Measurements from ENCODE around the gene PPIE.

Gene PPIE

DNA sequence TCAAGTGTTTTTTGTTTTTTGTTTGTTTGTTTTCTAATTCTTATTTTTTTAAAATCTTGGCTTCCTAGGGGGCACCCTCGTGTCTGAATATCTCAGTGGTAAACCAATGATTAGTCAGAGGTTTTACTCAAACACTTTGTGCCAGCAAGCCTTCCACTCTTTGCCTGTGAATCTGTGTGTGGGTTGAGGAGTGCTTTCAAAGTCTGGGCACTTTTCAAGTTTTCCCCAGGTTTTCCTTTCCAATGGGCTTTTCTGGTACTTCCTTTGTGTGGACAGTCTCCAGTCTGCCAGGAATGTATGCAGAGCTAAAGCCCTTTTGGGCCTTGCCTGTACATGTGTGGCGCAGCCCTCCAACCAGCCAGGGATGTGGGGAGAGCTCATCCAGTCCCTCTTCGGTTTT, 9.7 kb upstream of the PPIE start:
- DNase-seq (ENCODE audit: low read depth) = no peak
- H3K4me3 ChIP-seq (ENCODE audit: low read depth, low read length) = no peak overlapping the region
- TF ChIP-seq, protein P1, sequence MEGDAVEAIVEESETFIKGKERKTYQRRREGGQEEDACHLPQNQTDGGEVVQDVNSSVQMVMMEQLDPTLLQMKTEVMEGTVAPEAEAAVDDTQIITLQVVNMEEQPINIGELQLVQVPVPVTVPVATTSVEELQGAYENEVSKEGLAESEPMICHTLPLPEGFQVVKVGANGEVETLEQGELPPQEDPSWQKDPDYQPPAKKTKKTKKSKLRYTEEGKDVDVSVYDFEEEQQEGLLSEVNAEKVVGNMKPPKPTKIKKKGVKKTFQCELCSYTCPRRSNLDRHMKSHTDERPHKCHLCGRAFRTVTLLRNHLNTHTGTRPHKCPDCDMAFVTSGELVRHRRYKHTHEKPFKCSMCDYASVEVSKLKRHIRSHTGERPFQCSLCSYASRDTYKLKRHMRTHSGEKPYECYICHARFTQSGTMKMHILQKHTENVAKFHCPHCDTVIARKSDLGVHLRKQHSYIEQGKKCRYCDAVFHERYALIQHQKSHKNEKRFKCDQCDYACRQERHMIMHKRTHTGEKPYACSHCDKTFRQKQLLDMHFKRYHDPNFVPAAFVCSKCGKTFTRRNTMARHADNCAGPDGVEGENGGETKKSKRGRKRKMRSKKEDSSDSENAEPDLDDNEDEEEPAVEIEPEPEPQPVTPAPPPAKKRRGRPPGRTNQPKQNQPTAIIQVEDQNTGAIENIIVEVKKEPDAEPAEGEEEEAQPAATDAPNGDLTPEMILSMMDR (conservative IDR thresholded peaks at IDR 0.05; ENCODE audit: low read depth, low read length) = no peak

DNA sequence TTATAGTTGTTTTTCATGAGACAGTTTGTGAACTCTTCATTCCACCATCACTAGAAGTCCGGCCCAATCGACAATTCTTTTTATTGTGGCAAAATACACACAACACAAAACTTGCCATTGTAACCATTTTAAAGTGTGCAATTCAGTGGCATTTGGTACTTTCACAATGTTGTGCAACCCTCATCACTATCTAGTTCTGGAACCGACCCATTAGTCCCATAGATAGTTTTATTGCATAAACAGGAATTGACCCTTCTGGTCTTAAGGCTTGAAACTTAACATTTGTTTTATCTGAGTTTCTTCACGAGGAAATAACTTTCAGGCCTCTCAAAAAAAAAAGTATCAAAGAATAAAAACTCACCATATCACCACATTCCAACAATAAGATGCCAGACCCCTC, 8.8 kb upstream of the PPIE start:
- TF ChIP-seq, protein P1 (conservative IDR thresholded peaks at IDR 0.05; ENCODE audit: low read depth, low read length) = no peak
- DNase-seq (ENCODE audit: low read depth) = no peak
- H3K4me3 ChIP-seq (ENCODE audit: low read depth, low read length) = no peak overlapping the region

DNA sequence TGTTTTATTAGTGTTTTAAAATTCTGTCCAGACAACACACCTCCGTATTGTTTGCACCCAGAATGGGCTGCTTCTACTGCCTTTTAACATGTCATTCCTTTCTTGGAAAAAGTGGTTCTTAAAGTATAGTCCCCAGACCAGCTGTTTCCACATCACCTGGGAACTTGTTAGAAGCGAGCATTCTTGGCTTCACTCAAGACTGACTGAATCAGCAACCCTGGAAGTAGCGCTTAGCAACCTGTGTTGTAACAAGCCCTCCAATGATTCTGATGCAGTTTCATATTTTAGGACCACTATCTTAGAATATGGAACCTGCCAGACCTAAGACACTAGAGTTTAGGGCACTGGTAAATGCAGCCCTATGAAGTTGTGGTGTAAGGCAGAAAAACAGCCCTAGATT, 6.0 kb upstream of the PPIE start:
- DNase-seq (ENCODE audit: low read depth) = peak; percentile 51
- TF ChIP-seq, protein P1 (conservative IDR thresholded peaks at IDR 0.05; ENCODE audit: low read depth, low read length) = no peak
- no peak overlapping the region for H3K4me3 ChIP-seq (ENCODE audit: low read depth, low read length)

DNA sequence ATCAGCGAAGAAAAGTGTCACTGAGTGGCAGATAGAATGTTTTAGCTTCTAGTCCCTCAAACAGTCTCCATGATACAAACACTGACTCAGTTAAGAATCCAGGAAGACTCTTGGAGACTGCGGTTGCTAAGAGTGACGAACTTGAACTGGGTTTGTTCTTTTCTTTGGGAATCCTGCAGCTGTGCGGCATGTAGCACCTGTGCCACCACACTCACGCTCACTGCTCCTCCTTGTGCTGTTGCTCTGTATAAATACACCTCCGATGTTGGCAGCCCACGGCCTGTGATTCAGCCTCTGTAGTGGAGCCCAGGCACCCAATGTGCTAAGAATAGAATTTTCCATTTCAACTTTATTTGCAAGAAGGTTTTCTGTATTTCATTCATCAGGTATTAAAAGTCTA, 5.5 kb upstream of the PPIE start:
- TF ChIP-seq, protein P1 (conservative IDR thresholded peaks at IDR 0.05; ENCODE audit: low read depth, low read length) = no peak
- DNase-seq (ENCODE audit: low read depth) = no peak
- no peak overlapping the region for H3K4me3 ChIP-seq (ENCODE audit: low read depth, low read length)

DNA sequence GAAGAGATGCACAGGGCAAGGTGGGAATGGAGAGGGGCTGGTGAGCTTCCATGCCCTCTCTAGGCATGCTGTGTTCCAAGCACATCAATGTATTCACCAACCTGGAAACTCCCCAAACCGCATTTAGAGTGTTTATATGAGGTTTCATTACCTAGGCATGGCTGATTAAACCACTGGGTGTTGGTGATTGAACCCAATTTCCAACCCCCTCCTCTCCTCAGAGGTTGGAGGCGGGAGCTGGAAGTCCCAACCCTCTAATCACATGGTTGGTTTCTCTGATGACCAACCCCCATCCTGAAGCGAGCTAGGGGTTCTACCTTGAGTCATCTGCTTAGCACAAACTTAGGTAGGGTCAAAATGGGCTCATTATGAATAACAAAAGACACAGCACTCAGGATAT, 3.0 kb upstream of the PPIE start:
- H3K4me3 ChIP-seq (ENCODE audit: low read depth, low read length) = no peak overlapping the region
- TF ChIP-seq, protein P1 (conservative IDR thresholded peaks at IDR 0.05; ENCODE audit: low read depth, low read length) = no peak
- DNase-seq (ENCODE audit: low read depth) = no peak

DNA sequence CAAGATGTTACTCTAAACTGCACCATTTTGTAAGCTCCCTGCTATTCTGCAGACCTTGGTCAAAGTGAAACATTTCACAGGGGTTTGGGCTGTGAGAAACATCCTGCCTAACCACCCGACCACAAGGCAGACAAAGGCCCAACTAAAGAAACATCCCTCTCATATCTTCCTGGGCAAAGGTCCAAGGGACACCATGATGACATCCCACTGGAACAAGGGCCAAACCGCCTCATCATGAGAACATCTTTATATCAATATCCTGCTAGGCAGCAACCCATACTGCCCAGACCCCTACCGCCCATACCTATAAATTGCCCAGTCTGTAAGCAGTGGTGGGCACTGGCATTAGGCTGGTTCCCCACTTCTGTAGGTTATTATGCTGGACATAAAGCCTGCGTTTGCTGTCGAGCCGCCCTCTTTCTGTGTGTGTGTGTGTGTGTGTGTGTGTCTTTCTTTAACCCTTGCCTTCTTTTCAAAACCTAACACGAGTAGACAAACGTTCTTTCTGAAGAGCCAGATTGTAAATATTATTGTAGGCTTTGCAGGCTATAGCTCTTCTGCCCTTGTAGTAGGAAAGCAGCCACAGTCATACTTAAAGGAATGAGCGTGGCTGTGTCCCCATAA, 1.0 kb upstream of the PPIE start:
- TF ChIP-seq, protein P1 (conservative IDR thresholded peaks at IDR 0.05; ENCODE audit: low read depth, low read length) = no peak
- no peak overlapping the region for H3K4me3 ChIP-seq (ENCODE audit: low read depth, low read length)
- peak; percentile 96 for DNase-seq (ENCODE audit: low read depth)

DNA sequence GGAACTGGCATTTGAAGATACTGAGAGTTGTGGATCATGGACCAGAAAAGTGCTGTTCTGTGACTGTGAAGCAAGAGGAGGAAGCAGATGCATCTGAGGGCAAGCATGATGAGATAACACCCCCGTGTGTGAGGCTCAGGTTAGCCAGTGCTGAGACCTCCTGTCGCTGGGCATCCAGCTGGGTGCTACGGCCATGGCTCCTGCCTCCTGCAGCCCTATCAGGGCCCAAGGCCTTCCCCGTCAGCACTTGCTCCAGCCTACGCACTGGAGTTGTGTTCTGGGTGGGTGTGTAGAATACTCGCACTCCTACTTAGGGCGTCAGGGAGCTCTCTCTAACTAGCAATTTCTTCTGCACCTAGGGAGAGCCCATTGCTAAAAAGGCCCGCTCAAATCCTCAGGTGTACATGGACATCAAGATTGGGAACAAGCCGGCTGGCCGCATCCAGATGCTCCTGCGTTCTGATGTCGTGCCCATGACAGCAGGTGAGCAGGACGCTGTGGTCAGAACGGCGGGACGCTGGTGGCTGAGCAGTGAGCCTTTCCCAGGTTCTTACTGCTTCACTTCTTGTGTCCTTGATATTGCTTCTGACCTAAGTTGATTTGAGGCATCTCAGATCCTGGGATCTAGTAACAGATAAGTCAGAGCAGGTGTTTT, 6.5 kb downstream of the PPIE start:
- DNase-seq (ENCODE audit: low read depth) = no peak
- TF ChIP-seq, protein P1 (conservative IDR thresholded peaks at IDR 0.05; ENCODE audit: low read depth, low read length) = no peak
- no peak overlapping the region for H3K4me3 ChIP-seq (ENCODE audit: low read depth, low read length)
